OCI-LY3 (cell line): Measurements from ENCODE around the gene TRIM33.

Experiments used
- H2AFZ ChIP-seq: fragments of 200-600, 300-600 bp; shearing (Covaris generic); 2 replicates; pipeline ENCODE4 v1.6.0; 2014; ENCODE audit warnings: antibody characterized with exemption, low read depth, low read length
- H3K27ac ChIP-seq: fragments of 200-600, 300-600 bp; sonication (generic); 2 replicates; pipeline ENCODE4 v1.5.1; 2014; ENCODE audit warnings: mild to moderate bottlenecking, low read length, moderate library complexity, mixed read lengths
- H3K27me3 ChIP-seq: fragments of 200-600, 300-600 bp; sonication (generic); 2 replicates; pipeline ENCODE4 v1.6.1; 2014; ENCODE audit warnings: low read depth, low read length, mixed read lengths
- H3K36me3 ChIP-seq: fragments of 200-600, 300-600 bp; sonication (generic); replicated peaks from 2 replicates; pipeline ENCODE3; 2014; ENCODE audit warnings: low read depth, low read length, mixed read lengths
- H3K4me1 ChIP-seq: fragments of 300-600, 200-600 bp; sonication (generic); 2 replicates; pipeline ENCODE4 v1.6.1; 2014; ENCODE audit warnings: low read length, mixed read lengths
- H3K4me2 ChIP-seq: fragments of 200-600, 300-600 bp; sonication (generic); 2 replicates; pipeline ENCODE4 v1.6.1; 2014; ENCODE audit warnings: low read length, mixed read lengths
- H3K4me3 ChIP-seq: fragments of 300-600, 200-600 bp; sonication (generic); 2 replicates; pipeline ENCODE4 v1.5.1; 2014; ENCODE audit warnings: antibody characterized with exemption, mild to moderate bottlenecking, low read length, moderate library complexity
- H3K79me2 ChIP-seq: fragments of 300-600, 200-600 bp; shearing (Covaris generic); 2 replicates; pipeline ENCODE4 v1.6.1; 2014; ENCODE audit warnings: mild to moderate bottlenecking, low read length, mixed read lengths
- H3K9ac ChIP-seq: fragments of 300-600, 200-600 bp; shearing (Covaris generic); 2 replicates; pipeline ENCODE4 v1.6.0; 2014; ENCODE audit warnings: mild to moderate bottlenecking, low read length, moderate library complexity
- H3K9me3 ChIP-seq: fragments of 200-600, 300-600 bp; shearing (Covaris generic); 2 replicates; pipeline ENCODE4 v1.6.1; 2014; ENCODE audit warnings: low read length, mixed read lengths; ENCODE audit not compliant: insufficient read depth
- H4K20me1 ChIP-seq: fragments of 200-600, 300-600 bp; sonication (generic); 2 replicates; pipeline ENCODE4 v1.6.1; 2016; ENCODE audit warnings: low read length, mixed read lengths; ENCODE audit not compliant: insufficient read depth
- EZH2phosphoT487 ChIP-seq: fragments of 200-600 bp; shearing (Covaris generic); IDR thresholded peaks from 2 replicates; pipeline ENCODE4 v1.6.1; 2018; ENCODE audit warnings: antibody characterized with exemption, mixed run types, low read depth
- TF ChIP-seq, protein P1 (sequence below): fragments of 200-600, 300-600 bp; sonication (generic); IDR thresholded peaks from 2 replicates; pipeline ENCODE4 v1.5.1; 2014; ENCODE audit warnings: antibody characterized with exemption, low read length, low read depth

Gene TRIM33

DNA sequence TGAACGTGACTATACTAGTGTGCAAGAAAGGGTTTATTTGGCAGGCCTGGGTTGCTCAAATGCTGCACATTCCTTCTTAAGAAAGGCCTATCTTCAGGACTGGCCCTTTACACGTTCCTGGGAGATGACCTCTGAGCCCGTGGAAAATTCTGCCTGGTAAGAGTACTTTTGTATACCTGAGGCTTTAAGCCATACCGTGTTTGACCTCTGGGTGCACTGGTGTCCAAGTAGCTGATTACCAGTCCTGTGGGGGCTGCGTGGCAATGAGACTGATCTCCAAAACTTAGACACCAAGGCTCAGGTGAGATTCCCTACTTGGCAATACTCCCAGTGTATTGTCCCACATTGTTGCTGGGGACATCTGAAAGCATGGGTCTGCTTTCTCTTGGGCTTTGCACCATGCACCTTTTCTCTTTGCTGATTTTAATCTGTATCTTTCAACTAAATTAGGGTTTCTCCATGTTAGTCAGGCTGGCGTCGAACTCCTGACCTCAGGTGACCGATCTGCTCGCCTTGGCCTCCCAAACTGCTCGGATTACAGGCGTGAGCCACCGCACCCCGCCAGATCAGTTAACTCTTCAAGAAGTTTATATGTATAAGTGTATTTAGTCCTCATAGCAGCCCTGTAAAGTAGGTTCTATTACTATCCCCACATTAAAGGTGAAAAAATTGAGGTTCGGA lies 44.5 kb downstream of the TRIM33 start:
- Histone ChIP-seq H3K4me2 (no peak overlapping the region), H3K4me1 (no peaks in the 10 kb centered on the region), H3K4me3 (no peak overlapping the region), H3K9ac (no peak overlapping the region), H4K20me1 (peaks cover 29% of the 10 kb centered on the region; the same call in 1 of the 2 replicates), H3K36me3 (no peaks in the 10 kb centered on the region), H3K79me2 (peaks cover 68% of the 10 kb centered on the region), H3K27me3 (no peaks in the 10 kb centered on the region), H3K9me3 (no peaks in the 10 kb centered on the region), H2AFZ (no peak overlapping the region), H3K27ac (no peak overlapping the region)
- TF ChIP-seq, protein P1, sequence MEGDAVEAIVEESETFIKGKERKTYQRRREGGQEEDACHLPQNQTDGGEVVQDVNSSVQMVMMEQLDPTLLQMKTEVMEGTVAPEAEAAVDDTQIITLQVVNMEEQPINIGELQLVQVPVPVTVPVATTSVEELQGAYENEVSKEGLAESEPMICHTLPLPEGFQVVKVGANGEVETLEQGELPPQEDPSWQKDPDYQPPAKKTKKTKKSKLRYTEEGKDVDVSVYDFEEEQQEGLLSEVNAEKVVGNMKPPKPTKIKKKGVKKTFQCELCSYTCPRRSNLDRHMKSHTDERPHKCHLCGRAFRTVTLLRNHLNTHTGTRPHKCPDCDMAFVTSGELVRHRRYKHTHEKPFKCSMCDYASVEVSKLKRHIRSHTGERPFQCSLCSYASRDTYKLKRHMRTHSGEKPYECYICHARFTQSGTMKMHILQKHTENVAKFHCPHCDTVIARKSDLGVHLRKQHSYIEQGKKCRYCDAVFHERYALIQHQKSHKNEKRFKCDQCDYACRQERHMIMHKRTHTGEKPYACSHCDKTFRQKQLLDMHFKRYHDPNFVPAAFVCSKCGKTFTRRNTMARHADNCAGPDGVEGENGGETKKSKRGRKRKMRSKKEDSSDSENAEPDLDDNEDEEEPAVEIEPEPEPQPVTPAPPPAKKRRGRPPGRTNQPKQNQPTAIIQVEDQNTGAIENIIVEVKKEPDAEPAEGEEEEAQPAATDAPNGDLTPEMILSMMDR, result no peak
- no peak for TF ChIP-seq EZH2phosphoT487

- H3K4me3 ChIP-seq, result no peak overlapping the region
- no peaks in the 10 kb centered on the region for H3K4me1 ChIP-seq
- H3K9me3 ChIP-seq, result no peaks in the 10 kb centered on the region
- H4K20me1 ChIP-seq, result peaks cover 14% of the 10 kb centered on the region; the same call in 1 of the 2 replicates
- no peaks in the 10 kb centered on the region for H3K27me3 ChIP-seq
- no peak overlapping the region for H2AFZ ChIP-seq
- H3K79me2 ChIP-seq, result peaks cover 40% of the 10 kb centered on the region
- no peak overlapping the region for H3K27ac ChIP-seq
- TF ChIP-seq, protein P1, result no peak
- TF ChIP-seq EZH2phosphoT487, result no peak
- no peak overlapping the region for H3K9ac ChIP-seq
- H3K36me3 ChIP-seq, result peaks cover 14% of the 10 kb centered on the region
- H3K4me2 ChIP-seq, result no peak overlapping the region
Observed at GRCh38 chr1:114462963-114463362, 48.0 kb downstream of the TRIM33 start.

GRCh38 chr1:114462341-114462740 lies 48.7 kb downstream of the TRIM33 start:
- TF ChIP-seq, protein P1, result no peak
- TF ChIP-seq EZH2phosphoT487, result no peak
- Histone ChIP-seq H3K27ac (no peak overlapping the region), H3K9ac (no peak overlapping the region), H3K79me2 (peaks cover 34% of the 10 kb centered on the region), H3K9me3 (no peaks in the 10 kb centered on the region), H3K27me3 (no peaks in the 10 kb centered on the region), H3K4me1 (no peaks in the 10 kb centered on the region), H4K20me1 (peaks cover 9% of the 10 kb centered on the region; the same call in 1 of the 2 replicates), H2AFZ (no peak overlapping the region), H3K4me2 (no peak overlapping the region), H3K4me3 (no peak overlapping the region), H3K36me3 (peaks cover 14% of the 10 kb centered on the region)

- Histone ChIP-seq H4K20me1 (no peaks in the 10 kb centered on the region), H3K27ac (no peak overlapping the region), H3K4me3 (no peak overlapping the region), H3K36me3 (peaks cover 29% of the 10 kb centered on the region), H3K9me3 (no peaks in the 10 kb centered on the region), H3K27me3 (no peaks in the 10 kb centered on the region), H3K4me2 (no peak overlapping the region), H3K4me1 (no peaks in the 10 kb centered on the region), H3K79me2 (0 out of 2 replicates have a peak, but pooled peaks cover 4% of the 10 kb centered on the region), H3K9ac (no peak overlapping the region), H2AFZ (no peak overlapping the region)
- no peak for TF ChIP-seq EZH2phosphoT487
- TF ChIP-seq, protein P1, result no peak
Observed at GRCh38 chr1:114458237-114458777, 52.7 kb downstream of the TRIM33 start.
